ENCODE results near the gene RSKR. TPM values are rescaled to one million over a fixed set of nuclear protein-coding genes. Genes with fewer than 3 reads are reported as not detected.

RSKR gene
- total and polyA plus RNA-seq, 2 donors (not counting 1 experiment from before 2014, with no cell fraction given), result 20.3 to 31.9 TPM

GRCh38 chr17:28612936-28613872, 781 bp downstream of the RSKR start:
- Mint-ChIP-seq H3K27ac (peak overlapping the region; percentile 32), H3K27me3 (no peaks in the 10 kb centered on the region), H3K4me3 (no peak overlapping the region), H3K9me3 (ENCODE audit: insufficient read depth) (no peaks in the 10 kb centered on the region), H3K4me1 (peaks cover 38% of the 10 kb centered on the region)
- H3K4me2 ChIP-seq (replicated peaks; ENCODE audit: low read depth, low read length, poor library complexity, severe bottlenecking), result peak overlapping the region; percentile 16
- no peak overlapping the region for H3K4me3 ChIP-seq (ENCODE audit: control extremely low read depth in 1 of 5, extremely low read depth in 1 of 5, insufficient read depth in 1 of 5, low read depth in 2 of 5, low read length in 4 of 5)
- DNase-seq, result peak; percentile 63
- peaks cover 22 to 33% of the 10 kb centered on the region in 2 donors for H3K4me1 ChIP-seq (ENCODE audit: control insufficient read depth in 2 of 2, insufficient read depth in 2 of 2, low read length in 2 of 2)
- no peak overlapping the region for H2AFZ ChIP-seq (ENCODE audit: insufficient read depth, low read depth, low read length, poor library complexity, severe bottlenecking)
- H3K27ac ChIP-seq (ENCODE audit: low read length in 2 of 2), result peak overlapping the region in 1 of 2 donors; percentile 46
- no peak overlapping the region for H3K9ac ChIP-seq (ENCODE audit: low read length)
- ChIA-PET CTCF (interaction anchor here (0.6 to 15.2 kb wide), 23 partner anchors 11 to 177 kb away, joined by 3 to 220 read pairs (median 4); partner anchors contain the start of gene UNC119), POLR2A (interaction anchor here (0.5 to 1.0 kb wide), 2 partner anchors 14 to 60 kb away, joined by 3 to 16 read pairs; no protein-coding TSS in a partner anchor)
- intact Hi-C loops (cut with micrococcal nuclease), result no loop called here
- 78% methylated on average over 4 of the region's 6 CpGs for WGBS (ENCODE audit: insufficient coverage)
- H3K27me3 ChIP-seq (replicated peaks in 1 of 4; ENCODE audit: control extremely low read depth in 1 of 4, control insufficient read depth in 3 of 4, insufficient read depth in 4 of 4, low read length in 3 of 4), result no peaks in the 10 kb centered on the region
- peak; percentile 64 for ATAC-seq (ENCODE audit: low read depth)
- no peaks in the 10 kb centered on the region for H4K20me1 ChIP-seq (ENCODE audit: control insufficient read depth, insufficient read depth, low read length, poor library complexity, severe bottlenecking)
- H3K79me2 ChIP-seq (ENCODE audit: control insufficient read depth, insufficient read depth, low read length), result no peaks in the 10 kb centered on the region
- TF ChIP-seq, protein P1, sequence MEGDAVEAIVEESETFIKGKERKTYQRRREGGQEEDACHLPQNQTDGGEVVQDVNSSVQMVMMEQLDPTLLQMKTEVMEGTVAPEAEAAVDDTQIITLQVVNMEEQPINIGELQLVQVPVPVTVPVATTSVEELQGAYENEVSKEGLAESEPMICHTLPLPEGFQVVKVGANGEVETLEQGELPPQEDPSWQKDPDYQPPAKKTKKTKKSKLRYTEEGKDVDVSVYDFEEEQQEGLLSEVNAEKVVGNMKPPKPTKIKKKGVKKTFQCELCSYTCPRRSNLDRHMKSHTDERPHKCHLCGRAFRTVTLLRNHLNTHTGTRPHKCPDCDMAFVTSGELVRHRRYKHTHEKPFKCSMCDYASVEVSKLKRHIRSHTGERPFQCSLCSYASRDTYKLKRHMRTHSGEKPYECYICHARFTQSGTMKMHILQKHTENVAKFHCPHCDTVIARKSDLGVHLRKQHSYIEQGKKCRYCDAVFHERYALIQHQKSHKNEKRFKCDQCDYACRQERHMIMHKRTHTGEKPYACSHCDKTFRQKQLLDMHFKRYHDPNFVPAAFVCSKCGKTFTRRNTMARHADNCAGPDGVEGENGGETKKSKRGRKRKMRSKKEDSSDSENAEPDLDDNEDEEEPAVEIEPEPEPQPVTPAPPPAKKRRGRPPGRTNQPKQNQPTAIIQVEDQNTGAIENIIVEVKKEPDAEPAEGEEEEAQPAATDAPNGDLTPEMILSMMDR (IDR thresholded peaks at IDR 0.05), result peak; percentile 82
- no peak for TF ChIP-seq EZH2 (IDR thresholded peaks at IDR 0.05; ENCODE audit: borderline replicate concordance, insufficient read depth, low read depth, low read length, poor library complexity, severe bottlenecking)
- no peaks in the 10 kb centered on the region for H3K9me3 ChIP-seq (ENCODE audit: control extremely low read depth in 1 of 3, control insufficient read depth in 2 of 3, insufficient read depth in 1 of 3, low read length in 2 of 3)
- H3K36me3 ChIP-seq (replicated peaks in 1 of 2; ENCODE audit: control extremely low read depth in 1 of 2, control insufficient read depth in 1 of 2, extremely low read depth in 1 of 2, insufficient read depth in 2 of 2, low read length in 1 of 2), result peaks cover 6 to 61% of the 10 kb centered on the region in 2 experiments

Data from B cell (primary cell).